ENCODE results near the gene FBF1. TPM values are rescaled to one million over a fixed set of nuclear protein-coding genes. Genes with fewer than 3 reads are reported as not detected.

Gene FBF1
- total RNA-seq, 1 experiment from 2014 or later: 8.0 TPM

DNA sequence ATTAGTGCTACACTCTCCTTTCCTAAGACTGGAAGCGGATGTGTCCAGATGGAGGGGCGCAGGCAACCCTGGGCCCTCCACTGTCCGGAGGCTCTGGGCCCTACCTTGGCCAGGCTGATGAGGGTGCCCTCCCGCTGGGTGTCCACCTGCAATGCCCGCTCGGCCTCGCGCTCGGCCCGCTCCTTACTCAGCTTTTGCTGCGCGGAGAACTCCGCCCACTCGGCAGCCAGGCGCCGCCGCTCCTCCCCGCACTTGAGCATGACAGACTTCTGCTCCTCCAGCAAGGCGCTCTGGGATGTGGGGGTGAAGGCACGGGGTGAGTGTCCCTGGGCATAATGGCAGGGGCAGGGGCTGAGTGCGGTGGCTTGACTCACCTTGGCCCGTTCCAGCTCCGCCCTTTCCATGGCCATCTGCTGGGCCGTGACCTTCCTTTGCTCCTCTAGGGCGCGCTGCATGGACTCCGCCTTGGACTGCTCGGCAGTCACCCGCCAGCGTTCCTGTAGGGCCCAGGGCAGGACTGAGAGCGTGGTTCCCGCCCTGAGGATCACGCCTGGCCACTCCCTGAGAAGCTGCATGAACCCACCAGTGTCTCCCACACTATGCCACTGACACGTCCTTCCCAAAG lies 26.1 kb downstream of the FBF1 start:
- DNase-seq (ENCODE audit: low read depth): no peak

DNA sequence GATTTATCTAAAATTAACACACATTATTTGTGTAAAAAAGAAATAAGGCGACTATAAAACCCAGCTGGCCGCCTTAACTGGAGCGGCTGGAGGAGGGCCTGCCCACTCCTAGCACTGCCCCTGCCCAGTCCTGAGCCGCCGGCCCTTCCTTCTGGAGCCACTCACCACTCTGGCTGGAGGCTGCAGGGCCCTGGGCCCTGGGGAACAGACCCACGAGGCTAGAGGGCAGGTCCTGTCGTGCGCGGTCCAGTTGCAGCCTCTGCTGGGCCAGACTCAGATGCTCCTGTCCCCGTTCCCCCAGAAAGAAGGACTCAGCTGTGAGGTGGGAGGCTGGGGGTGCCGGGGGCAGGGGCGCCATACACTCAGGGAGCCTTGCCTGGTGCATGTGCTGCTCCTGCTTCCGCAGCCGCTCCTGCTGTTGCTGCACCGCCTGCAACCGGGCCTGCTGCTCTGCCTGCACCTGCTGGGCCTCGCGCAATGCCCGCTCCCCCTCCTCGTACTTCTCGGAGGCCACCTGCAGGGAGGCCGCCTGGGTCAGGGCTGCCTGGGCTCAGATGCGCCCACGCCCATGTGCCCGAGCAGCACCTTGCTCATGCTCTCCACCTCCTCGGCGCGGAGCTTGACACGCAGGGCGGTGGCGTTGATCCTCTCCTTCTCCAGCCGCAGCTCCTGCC lies 27.2 kb downstream of the FBF1 start:
- no peak for DNase-seq (ENCODE audit: low read depth)

DNA sequence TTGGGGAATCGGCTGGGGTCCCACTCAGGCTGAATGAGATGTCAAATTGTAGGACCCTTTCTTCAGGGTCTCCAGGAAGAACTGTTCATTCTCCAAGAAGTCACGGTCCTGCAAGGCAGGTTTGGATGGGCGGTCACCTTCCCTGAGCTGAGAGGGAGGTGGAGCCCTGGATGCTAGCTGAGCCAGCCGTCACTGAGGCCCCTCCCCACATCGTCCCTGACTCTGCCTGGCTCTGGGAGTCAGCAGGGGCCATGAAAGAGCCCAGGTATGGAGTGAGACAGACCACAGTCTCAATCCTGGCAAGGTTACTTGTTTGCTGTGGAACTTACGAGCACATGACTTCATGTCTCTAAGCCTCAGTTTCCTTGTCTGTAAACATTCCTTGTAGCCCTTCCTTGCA lies 30.1 kb downstream of the FBF1 start:
- DNase-seq (ENCODE audit: low read depth): no peak

DNA sequence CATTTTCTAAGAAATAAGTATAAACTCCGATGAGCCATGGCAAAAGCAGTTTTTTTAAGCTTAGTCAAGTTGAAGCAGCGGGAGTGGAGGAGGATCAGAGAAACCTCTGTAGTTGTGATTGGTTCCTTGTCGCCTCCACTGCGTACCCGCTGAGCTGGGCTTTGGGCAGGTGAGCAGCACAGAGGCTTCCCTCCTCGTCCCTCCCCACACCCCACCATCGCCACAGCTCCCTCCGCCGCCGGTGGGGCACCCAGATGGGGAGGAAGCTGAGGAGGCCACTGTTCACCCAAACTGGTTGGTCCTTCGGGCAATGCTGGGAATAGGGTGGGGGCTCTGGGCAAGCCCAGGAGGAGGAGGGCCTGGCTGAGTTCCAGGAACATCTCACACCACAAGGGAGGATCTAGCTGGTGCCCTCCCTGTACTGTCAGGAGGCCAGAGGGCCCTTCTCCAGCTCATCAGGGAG lies 31.0 kb downstream of the FBF1 start:
- no peak for DNase-seq (ENCODE audit: low read depth)

DNA sequence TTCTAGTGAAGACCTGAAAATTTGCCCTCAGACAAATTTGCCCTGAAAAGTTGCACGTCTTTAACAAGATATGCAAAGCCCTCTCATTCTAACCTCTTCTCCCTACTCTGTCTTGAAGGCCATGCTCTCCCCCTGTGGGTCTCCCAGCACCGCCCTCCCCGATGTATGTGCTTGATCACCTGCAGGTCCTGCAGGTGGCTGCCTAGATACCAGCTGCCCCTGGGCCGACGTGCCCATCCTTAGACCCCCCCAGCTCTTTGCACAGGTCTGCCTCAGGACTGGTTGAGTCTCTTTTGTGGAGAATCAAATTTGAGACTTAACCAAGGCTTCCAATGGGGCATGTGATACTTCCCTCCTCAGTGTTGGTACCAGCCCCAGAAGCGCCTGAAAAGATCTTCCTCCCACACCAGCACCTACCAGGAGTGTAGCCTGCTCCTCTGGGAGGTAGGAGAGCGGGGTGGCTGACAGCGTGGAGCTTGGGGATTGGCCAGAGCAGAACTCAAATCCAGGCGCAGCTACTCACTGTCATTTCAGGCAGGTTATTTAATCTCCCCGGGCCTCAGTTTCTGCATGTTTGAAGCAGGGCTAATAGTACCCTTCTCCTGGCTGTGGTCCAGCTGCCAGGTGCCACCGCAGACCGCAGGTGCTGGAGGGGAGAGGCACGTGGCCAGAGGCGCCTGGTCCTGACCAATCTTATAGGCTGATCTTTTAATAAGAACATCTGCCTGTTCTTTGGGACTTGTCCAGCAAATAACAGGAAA lies 31.6 kb downstream of the FBF1 start:
- no peak for DNase-seq (ENCODE audit: low read depth)

DNA sequence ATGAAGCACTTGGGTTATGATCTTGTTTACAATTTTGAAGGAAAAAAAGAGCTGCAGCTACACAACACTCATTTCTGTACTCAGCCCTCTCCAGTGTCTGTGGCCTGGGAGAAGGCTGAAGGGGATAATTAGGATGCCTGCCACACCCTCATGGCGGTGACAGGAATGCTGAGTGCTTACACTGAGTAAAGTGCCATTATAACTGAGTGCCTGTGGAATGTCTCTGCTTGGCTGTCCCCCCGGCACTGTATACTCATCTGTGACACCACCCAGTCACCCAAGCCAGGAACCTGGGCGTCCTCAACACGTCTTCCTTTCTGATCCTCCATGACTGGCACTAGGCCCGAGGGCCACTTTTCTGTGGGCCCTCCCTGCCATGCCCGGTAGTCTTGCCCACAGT lies 32.6 kb downstream of the FBF1 start:
- DNase-seq (ENCODE audit: low read depth): no peak

DNA sequence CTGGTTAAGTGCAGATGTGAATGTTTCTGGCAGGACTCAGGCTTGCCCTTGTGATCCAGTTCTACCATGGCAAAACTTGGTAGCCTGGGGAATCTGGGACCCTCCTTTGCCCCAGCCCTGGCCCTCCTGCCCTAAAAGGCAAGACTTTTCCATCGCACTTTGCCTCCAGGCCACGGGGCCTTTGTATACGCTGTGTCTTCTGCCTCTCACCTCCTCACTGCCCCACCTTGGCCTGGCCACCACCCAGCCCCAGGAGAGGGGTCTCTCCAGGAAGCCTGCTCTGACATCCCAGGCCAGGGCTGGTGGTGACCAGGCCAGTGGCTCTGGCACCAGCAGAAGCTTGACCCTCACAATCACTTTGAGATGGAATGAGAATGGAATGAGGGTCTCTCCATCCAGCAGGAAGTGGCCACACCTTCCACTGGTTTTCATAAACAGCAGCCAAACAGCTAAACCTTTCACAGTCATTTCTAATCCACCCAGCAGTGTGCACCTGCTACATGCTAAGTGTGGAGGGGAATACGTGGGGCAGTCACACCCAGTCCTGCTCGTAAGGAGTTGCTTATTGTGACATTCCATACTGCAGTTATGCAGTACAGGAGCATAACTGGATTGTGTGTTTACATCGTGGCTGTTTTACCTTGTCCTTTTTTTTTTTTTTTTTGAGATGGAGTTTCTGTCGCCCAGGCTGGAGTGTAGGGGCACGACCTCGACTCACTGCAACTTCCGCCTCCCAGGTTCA lies 34.5 kb downstream of the FBF1 start:
- DNase-seq (ENCODE audit: low read depth): no peak

DNA sequence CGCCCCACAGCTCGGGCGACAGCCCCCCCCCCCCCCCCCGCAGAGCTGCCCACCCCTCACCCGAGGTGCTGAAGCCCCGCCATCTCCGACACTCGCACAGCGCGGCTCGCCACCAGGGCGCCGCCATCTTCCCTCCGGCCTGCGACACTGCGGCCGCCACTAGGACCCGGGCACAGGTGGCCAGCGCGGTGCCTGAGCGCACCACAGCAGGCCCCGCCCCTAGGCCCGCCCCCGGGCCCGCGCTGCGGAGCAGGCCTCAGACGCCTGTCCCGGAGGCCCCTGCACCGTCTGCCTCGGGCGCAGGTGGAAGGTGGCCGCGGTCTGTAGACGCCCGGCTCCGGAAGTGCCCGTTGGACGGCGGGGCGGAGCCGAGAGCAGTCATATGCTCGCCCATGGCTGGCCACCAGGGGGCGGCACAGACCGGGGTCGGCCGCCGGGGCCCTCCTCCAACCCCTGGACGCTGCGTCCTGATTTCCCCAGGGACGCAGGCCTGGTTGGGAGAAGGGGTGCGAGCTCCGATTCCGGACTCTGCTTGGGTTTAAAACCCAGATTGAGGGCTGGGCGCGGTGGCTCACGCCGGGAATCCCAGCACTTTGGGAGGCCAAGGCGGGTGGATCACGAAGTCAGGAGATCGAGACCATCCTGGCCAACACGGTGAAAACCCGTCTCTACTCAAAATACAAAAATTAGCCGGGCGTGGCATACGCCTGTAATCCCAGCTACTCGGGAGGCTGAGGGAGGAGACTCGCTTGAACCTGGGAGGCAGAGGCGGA lies 35.9 kb downstream of the FBF1 start, which contains the start of gene MRPL38:
Gene MRPL38 (minus strand): TSS at position 136 of the 773 bp plus-strand sequence. CDS start 9 bp downstream, at position 127.
- peak; percentile 98 for DNase-seq (ENCODE audit: low read depth)

DNA sequence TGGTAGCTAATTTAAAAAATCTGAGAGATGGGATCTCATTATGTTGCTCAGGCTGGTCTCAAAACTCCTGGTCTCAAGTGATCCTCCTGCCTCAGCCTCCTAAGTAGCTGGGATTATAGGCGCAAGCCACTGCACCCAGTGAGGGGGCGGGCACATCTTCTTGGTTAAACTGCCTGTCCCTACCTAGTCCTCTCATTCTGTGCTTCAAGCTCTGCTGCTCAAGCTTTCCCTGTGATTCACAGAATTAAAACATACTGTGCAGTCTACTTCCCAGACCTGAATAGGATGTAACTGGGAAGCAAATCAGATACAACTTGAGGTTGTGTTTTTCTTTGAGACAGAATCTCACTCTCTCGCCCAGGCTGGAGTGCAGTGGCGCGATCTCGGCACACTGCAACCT lies 38.4 kb downstream of the FBF1 start:
- no peak for DNase-seq (ENCODE audit: low read depth)

DNA sequence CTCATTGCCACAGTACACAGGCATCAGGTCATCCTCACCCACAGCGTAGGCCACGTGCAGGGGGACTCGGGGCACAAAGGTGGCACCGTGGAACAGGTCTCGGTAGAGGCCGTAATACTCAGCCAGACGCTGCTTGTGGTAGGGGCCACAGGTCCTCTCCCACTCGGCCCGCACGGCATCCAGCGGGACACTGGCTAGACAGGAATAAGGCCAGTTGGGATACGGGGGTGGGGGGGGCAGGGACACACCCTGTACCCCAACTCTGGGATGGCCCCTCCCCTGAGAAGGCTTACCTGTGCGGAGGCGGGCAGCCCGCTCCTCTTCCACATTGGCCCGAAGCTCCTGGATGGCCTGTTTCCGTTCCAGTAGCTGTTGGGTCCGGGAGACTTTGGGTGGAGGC lies 39.1 kb downstream of the FBF1 start:
- DNase-seq (ENCODE audit: low read depth): no peak

DNA sequence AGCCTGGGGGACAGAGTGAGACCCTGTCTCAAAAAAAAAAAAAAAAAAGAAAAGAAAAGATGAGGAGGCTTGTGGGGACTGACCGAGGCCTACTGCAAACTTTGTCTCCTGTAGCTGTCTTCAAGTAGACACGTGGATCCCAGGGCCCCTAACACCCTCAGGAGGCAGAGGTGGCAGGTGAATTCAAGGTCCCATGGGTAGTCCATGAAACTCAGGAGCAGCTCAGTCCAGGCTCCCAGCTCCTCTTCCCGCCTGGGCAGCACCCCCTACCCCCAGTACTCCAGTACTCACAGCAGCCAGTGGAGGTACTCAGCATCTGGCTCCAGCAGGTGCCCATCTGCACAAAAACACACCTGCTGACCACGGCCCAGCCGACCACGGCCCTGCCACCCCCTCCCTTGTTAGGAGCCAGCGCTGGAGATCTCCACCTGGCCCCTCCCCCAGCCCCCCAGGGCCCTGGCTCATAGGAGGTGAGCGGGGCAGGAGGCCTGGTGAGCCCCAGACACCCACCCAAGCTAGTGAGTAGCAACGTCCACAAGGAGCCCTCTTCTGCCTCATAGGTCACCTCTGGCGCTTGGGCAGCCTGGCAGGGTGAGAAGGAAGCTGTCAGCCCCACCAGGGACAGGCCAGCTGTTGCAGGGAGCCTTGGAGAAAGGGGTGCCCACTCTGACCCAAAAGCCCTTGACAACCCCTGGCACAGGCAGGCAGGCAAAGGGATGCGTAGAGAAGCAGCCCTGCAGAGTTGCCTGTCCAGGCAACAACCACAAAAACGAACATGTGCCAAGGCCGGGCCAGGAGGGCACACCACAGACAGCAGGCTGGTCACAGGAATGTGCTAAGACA lies 39.9 kb downstream of the FBF1 start:
- DNase-seq (ENCODE audit: low read depth): no peak

DNA sequence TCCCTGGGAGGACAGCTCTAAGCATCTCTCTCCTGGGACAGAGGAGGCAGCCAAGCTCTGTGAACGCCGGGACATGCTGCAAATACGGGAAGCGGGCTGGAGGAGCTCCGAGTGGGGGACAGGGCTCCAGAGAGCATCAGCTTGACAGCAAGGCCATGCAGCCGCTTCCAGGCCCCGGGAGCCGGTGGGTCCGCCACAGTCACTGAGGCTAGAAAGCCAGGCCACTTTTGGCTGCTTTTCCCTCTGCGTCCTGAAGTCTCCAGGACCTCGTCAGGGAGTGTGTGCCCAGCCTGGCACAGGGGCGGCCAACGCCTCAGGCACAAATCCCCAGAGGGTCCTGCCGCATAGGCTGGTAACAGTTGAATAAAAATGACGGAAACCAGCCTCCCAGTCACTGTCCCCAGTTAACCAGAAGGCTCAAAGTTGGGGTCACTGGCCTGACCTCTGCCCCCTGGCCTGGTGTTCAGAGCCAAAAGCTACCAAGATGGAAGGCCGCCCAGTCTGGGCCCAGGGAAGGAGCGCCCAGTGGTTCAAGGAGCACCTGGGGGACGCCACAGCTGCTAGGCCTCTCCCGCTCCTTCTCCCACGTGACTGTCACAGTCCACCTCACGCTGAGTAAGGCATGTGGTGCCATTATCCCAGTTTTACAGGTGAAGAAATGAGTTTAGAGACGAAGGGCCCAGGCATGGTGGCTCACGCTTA lies 40.9 kb downstream of the FBF1 start:
- DNase-seq (ENCODE audit: low read depth): no peak

DNA sequence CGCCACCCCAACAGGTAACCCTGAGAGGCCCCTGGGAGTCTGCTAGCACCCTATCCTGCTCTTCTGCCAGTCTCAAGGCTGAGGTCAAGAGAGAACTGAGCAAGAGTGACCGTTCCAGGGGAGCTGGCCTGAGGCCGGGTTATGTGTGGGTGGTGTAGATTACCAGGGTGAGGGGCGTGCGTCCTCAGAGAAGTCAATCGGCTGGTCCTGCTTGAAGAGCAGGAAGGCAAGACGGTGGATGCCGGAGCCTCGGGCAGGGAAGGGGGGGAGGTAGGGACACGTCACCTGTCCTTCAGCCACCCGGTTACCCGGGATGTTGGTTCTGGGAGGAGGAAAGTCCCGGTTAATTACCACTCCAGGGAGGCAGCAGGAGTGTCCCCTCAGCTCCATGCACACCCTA lies 41.5 kb downstream of the FBF1 start:
- DNase-seq (ENCODE audit: low read depth): no peak

DNA sequence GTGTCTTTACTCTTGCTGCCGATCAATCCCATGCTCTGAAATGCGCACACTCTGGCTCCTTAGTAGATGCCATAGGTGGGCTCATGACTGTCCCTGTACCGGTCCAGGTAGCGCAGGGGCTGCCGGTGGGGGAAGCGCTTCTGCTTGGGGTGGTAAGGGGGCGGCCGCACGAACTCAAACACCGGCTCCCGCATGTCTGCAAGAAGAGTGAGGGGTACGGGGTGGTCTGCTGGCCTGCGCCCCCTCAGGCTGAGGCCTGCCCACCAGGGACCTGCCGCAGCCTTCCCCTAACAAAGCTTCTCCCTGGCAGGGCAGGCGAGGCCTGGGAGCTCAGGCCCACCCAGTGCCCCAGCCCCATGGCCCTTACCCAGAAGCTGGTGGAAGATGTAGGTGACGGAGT lies 42.1 kb downstream of the FBF1 start:
- DNase-seq (ENCODE audit: low read depth): no peak

DNA sequence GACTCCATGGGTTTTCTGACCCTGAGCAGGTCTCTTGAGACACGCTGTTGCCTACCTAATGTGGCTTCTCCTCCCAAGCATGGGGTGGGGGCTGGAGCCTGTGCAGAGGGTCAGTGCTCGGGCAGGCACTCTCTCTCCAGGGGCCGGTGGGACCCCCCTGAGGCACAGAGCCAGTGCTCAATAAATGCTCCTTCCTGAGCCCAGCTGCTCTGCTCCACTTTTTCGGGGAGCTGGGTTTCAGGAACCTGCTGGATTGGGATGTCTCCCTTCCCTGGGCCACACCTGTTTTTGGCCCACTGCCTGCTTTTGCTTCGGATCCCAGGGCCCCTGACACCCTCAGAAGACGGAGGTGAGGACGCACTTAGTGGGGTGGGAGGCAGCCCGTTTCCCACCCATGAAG lies 42.8 kb downstream of the FBF1 start:
- no peak for DNase-seq (ENCODE audit: low read depth)

DNA sequence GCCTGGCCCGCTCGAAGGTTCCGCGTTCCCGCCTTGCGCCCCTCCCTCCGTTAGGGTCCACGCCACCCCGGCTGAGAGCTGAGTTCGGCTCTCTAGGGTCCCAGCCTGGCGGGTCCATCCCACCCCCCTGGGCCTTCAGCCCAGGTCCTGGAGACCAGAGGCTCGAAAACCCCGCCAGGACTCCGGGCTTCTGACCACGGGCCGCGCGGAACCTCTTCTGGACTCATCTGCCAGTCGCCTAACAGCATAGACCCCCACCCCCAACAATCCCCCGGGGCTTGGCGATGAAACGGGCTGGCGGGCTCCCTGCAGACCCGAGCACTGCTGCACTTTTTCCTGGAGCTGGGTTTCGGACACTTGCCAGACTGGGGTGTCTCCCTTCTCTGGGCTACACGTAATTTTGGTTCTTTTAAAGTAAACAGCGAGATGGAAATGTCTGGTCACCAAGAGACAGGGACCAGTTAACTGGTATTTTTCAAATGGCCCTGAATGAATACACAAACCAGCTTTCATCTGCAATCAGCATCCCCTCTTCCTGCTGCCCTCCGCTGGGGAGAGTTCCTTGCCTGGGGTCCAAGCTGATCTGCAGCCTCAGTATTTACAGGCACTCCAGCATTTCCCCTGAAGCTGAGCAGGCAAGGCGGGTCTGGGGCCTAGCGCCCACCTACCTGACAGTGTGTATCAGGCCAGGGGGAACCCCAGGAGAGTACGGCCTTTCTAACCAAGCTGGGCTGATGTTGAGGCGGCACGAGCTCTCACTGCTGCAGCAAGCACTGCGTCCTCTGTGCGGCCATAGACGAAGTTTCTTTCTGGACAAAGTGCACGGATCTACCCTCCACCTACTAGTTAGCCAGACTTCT lies 43.5 kb downstream of the FBF1 start:
- no peak for DNase-seq (ENCODE audit: low read depth)

DNA sequence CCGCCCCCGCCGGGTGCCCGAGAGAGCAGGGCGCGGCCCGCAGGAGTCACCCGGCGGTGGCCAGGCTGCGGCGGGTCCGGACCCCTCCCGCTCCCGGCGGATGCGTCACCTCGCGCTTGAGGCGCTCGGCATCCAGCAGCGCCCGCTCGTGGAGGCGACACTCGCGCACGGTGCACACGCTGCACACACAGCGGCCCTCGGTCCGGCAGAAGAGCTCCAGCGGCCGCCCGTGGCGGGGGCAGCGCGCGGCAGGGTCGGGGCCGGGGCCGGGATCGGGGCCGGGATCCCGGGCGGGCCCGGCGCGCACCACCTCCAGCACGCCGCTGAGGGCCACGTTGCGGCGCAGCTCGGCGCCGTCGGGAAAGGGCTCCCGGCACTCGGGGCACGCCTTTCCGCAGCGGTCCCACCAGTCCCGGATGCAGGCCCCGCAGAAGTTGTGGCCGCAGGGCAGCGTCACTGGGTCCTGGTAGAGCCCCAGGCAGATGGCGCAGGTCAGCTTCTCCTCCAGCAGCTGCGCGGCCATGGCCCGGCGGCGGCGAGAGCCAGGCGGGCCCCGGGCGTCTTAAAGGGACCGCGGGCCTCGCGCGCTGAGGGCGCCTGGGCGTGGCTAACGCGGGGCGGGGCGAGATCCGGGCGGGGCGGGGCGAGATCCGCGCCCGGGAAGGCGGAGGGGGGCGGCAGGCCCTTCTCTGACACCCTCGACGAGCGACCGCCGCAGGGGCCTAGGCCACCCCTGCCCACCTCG lies 44.3 kb downstream of the FBF1 start, which contains the start of gene TRIM65:
Gene TRIM65 (minus strand): TSS at position 537 of the 745 bp plus-strand sequence. CDS start 14 bp downstream, at position 523.
- DNase-seq (ENCODE audit: low read depth): peak; percentile 88

All from Daoy (cell line).